Measurements from ENCODE around the gene ADRA2B. TPM values are rescaled to one million over a fixed set of nuclear protein-coding genes. Genes with fewer than 3 reads are reported as not detected.
"Not testable (repeated sequence)": the region's sequence is repeated elsewhere in the genome, so short reads cannot be mapped to it uniquely, and the experiment has no call there.

Gene ADRA2B
- total RNA-seq, 2 donors from 2014 or later, result 3.5 to 4.5 TPM

DNA sequence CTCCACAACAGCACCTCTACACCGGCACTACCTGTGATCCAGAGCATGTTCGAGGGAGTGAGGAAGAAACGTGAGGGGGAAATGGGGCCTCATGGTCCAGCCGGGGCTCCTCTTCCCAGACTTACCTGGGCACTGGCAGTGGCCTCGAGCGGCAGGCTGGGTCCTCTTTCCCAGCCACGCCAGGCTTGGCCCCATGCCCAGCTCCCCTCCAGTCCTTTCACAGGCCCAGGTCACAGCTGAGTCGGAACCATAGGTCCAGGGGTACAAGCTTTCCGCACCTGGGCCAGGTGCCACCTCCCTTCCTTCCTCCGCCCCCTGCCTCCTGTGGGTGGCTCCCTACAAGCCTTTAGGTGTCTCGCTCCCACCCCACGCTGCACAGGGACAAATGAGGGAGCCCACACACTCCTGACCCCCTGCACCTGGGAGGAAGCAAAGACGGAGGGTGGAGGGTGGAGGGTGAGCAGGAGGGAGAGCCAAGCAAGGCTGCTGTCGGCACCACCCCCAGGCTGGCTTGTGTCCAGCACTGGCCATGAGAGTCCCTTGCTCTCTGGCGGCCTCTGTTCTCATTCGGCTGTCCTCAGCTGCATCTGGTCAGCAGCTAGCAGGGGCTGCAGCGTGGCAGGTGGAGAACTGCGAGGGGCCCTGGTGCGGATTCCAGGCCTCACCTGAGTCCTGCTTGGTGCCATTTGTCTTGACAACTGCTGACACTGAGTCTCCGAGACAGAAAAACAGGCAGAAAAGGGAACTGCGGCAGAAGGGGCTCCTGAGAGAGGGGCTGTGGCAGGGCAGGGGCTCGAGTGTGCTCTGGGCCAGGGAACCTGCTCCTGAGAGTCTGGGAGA is 26.8 kb downstream of the ADRA2B start:
- DNase-seq (ENCODE audit: low spot score) (no peak), ATAC-seq (ENCODE audit: insufficient number of reproducible peaks, low FRiP score, low read depth) (no peak)
- TF ChIP-seq, protein P1, sequence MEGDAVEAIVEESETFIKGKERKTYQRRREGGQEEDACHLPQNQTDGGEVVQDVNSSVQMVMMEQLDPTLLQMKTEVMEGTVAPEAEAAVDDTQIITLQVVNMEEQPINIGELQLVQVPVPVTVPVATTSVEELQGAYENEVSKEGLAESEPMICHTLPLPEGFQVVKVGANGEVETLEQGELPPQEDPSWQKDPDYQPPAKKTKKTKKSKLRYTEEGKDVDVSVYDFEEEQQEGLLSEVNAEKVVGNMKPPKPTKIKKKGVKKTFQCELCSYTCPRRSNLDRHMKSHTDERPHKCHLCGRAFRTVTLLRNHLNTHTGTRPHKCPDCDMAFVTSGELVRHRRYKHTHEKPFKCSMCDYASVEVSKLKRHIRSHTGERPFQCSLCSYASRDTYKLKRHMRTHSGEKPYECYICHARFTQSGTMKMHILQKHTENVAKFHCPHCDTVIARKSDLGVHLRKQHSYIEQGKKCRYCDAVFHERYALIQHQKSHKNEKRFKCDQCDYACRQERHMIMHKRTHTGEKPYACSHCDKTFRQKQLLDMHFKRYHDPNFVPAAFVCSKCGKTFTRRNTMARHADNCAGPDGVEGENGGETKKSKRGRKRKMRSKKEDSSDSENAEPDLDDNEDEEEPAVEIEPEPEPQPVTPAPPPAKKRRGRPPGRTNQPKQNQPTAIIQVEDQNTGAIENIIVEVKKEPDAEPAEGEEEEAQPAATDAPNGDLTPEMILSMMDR (IDR thresholded peaks at IDR 0.05), result no peak
- Histone ChIP-seq H3K36me3 (no peaks in the 10 kb centered on the region), H3K9me3 (no peaks in the 10 kb centered on the region), H3K27me3 (replicated peaks; ENCODE audit: insufficient read depth) (no peaks in the 10 kb centered on the region), H3K4me1 (ENCODE audit: control insufficient read depth in 1 of 2, low read depth in 2 of 2) (no peaks in the 10 kb centered on the region), H3K27ac (no peak overlapping the region), H3K4me3 (no peak overlapping the region)

GRCh38 chr2:96088340-96089335 is 27.7 kb downstream of the ADRA2B start:
- no peaks in the 10 kb centered on the region for H3K27me3 ChIP-seq (replicated peaks; ENCODE audit: insufficient read depth)
- ATAC-seq (ENCODE audit: insufficient number of reproducible peaks, low FRiP score, low read depth) (no peak), DNase-seq (ENCODE audit: low spot score) (no peak)
- no peaks in the 10 kb centered on the region for H3K9me3 ChIP-seq
- TF ChIP-seq, protein P1 (IDR thresholded peaks at IDR 0.05), result no peak
- no peak overlapping the region for H3K27ac ChIP-seq
- no peaks in the 10 kb centered on the region for H3K36me3 ChIP-seq
- H3K4me3 ChIP-seq, result no peak overlapping the region
- peaks cover 0 to 6% of the 10 kb centered on the region in 2 donors for H3K4me1 ChIP-seq (ENCODE audit: control insufficient read depth in 1 of 2, low read depth in 2 of 2)

DNA sequence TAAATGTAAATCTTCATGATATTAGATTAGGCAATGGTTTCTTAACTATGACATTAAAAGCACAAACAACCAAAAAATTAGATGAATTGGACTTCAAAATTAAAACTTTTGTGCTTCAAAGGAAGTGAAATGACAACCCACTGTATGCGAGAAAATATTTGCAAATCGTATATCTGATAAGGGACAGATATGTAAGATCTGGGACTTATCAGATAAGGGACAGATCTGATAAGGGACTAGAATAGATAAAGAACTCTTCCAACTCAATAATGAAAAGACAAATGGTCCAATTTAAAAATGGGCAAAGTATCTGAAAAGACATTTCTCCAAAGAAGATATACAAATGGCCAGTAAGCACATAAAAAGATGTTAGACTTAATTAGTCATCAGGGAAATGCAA is 29.2 kb downstream of the ADRA2B start:
- Histone ChIP-seq H3K9me3 (no peaks in the 10 kb centered on the region), H3K4me1 (ENCODE audit: control insufficient read depth in 1 of 2, low read depth in 2 of 2) (peaks cover 0 to 18% of the 10 kb centered on the region in 2 donors), H3K36me3 (no peaks in the 10 kb centered on the region), H3K4me3 (no peak overlapping the region), H3K27me3 (replicated peaks; ENCODE audit: insufficient read depth) (no peaks in the 10 kb centered on the region), H3K27ac (no peak overlapping the region)
- DNase-seq (ENCODE audit: low spot score) (no peak), ATAC-seq (ENCODE audit: insufficient number of reproducible peaks, low FRiP score, low read depth) (no peak)
- TF ChIP-seq, protein P1 (IDR thresholded peaks at IDR 0.05), result no peak

GRCh38 chr2:96085541-96086355 is 30.6 kb downstream of the ADRA2B start:
- peaks cover 0 to 18% of the 10 kb centered on the region in 2 donors for H3K4me1 ChIP-seq (ENCODE audit: control insufficient read depth in 1 of 2, low read depth in 2 of 2)
- ATAC-seq (ENCODE audit: insufficient number of reproducible peaks, low FRiP score, low read depth), result no peak
- no peaks in the 10 kb centered on the region for H3K36me3 ChIP-seq
- no peaks in the 10 kb centered on the region for H3K27me3 ChIP-seq (replicated peaks; ENCODE audit: insufficient read depth)
- no peak overlapping the region for H3K27ac ChIP-seq
- DNase-seq (ENCODE audit: low spot score), result no peak
- no peaks in the 10 kb centered on the region for H3K9me3 ChIP-seq
- H3K4me3 ChIP-seq, result no peak overlapping the region
- TF ChIP-seq, protein P1 (IDR thresholded peaks at IDR 0.05), result no peak

DNA sequence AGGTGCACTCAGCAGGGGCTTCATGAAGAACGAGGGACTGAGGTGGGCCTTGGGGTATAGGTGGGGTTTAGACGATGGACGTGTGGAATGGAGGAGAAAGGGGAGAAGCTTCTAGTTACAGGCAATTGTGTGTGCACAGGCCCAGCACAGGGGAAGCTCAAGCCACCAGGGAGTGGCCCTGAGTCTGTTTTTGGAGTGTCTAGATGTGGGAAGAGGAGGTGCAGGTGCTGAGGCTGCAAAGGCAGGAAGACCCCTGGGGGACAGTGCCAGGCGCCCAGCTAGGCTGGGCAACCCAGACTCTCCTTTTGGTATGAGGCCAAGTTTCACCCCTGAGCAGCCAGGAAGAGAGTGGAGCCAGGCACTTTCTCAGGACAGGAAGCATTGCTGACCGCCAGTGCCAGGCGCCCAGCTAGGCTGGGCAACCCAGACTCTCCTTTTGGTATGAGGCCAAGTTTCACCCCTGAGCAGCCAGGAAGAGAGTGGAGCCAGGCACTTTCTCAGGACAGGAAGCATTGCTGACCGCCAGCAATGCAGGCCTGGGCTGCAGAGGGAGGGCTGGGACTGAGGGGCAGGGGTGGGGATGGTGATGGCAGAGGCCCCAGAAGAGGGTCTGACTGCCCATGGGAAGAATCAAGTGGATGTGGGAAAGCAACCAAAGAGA is 31.4 kb downstream of the ADRA2B start:
- H3K4me1 ChIP-seq (ENCODE audit: control insufficient read depth in 1 of 2, low read depth in 2 of 2), result peaks cover 0 to 18% of the 10 kb centered on the region in 2 donors
- not testable (repeated sequence) for H3K4me3 ChIP-seq; H3K27ac ChIP-seq; H3K9me3 ChIP-seq; DNase-seq (ENCODE audit: low spot score); H3K27me3 ChIP-seq (replicated peaks; ENCODE audit: insufficient read depth); ATAC-seq (ENCODE audit: insufficient number of reproducible peaks, low FRiP score, low read depth); H3K36me3 ChIP-seq

Data from thoracic aorta (tissue), 2 donors.